GM21515 (cell line): ENCODE measurements around the gene INSM1.

ENCODE experiments used
- ATAC-seq: cut with Tn5 transposase; IDR thresholded peaks from one replicate; pipeline ENCODE4 v1.9.1; 2021; ENCODE audit not compliant: unreplicated experiment

The INSM1 gene

GRCh38 chr20:20393207-20394120 is 25.6 kb downstream of the INSM1 start:
- no peak for ATAC-seq

- no peak for ATAC-seq
These were observed 27.2 kb downstream of the INSM1 start for GRCh38 chr20:20395087-20395486.

- no peak for ATAC-seq
These were observed 28.1 kb downstream of the INSM1 start for GRCh38 chr20:20395903-20396568.

- ATAC-seq: no peak
These were observed 28.9 kb downstream of the INSM1 start for GRCh38 chr20:20396794-20397193.

GRCh38 chr20:20398123-20398522 is 30.2 kb downstream of the INSM1 start:
- no peak for ATAC-seq

GRCh38 chr20:20399531-20400500 is 31.9 kb downstream of the INSM1 start:
- no peak for ATAC-seq

GRCh38 chr20:20401991-20402390 is 34.1 kb downstream of the INSM1 start:
- no peak for ATAC-seq

- ATAC-seq: no peak
These were observed 36.7 kb downstream of the INSM1 start for GRCh38 chr20:20404633-20405032.

- no peak for ATAC-seq
These were observed 37.7 kb downstream of the INSM1 start for GRCh38 chr20:20405623-20406022.

GRCh38 chr20:20406306-20406705 is 38.4 kb downstream of the INSM1 start:
- ATAC-seq: no peak

- ATAC-seq: no peak
These were observed 40.2 kb downstream of the INSM1 start for GRCh38 chr20:20407891-20408805.

- no peak for ATAC-seq
These were observed 41.4 kb downstream of the INSM1 start for GRCh38 chr20:20409331-20409730.

- no peak for ATAC-seq
These were observed 42.8 kb downstream of the INSM1 start for GRCh38 chr20:20410678-20411077.

- no peak for ATAC-seq
These were observed 43.5 kb downstream of the INSM1 start for GRCh38 chr20:20411402-20411801.

- no peak for ATAC-seq
These were observed 43.9 kb downstream of the INSM1 start for GRCh38 chr20:20411836-20412235.

GRCh38 chr20:20412750-20413149 is 44.8 kb downstream of the INSM1 start:
- no peak for ATAC-seq

- ATAC-seq: no peak
These were observed 45.9 kb downstream of the INSM1 start for GRCh38 chr20:20413810-20414281.

GRCh38 chr20:20414640-20415220 is 46.8 kb downstream of the INSM1 start:
- no peak for ATAC-seq

- no peak for ATAC-seq
These were observed 47.4 kb downstream of the INSM1 start for GRCh38 chr20:20415321-20415720.
